H1 (cell line): ENCODE data around the gene FEM1C. TPM values are rescaled to one million over a fixed set of nuclear protein-coding genes. Genes with fewer than 3 reads are reported as not detected.

Experiments used
- FOSL1 ChIP-seq: IDR thresholded peaks from 2 replicates; pipeline ENCODE4 v1.6.1; 2011; ENCODE audit warnings: mild to moderate bottlenecking, low read depth, low read length, moderate library complexity; ENCODE audit not compliant: insufficient read depth
- RAD21 ChIP-seq, 2 experiments: IDR thresholded peaks in 1 of 2; conservative IDR thresholded peaks in 1 of 2; 2 replicates each; pipeline ENCODE4 v1.6.1; 2011; ENCODE audit warnings: low read depth in 2 of 2, low read length in 2 of 2, improper control_type of control experiment in 1 of 2, inconsistent platforms in 1 of 2, mild to moderate bottlenecking in 1 of 2, moderate library complexity in 1 of 2
- polyA plus RNA-seq, 7 experiments: library from polyadenylated mRNA; depleted of rRNA in 3 of 7; stranded (reverse) in 5 of 7; unstranded in 2 of 7; fragments of >200 nt in 5 of 7; fragments of 200-250 nt in 2 of 7; gene quantifications; 1 replicate in 5 of 7; 2 replicates in 1 of 7; 4 replicates in 1 of 7; pipeline versions ENCODE4 v1.2.1 to v1.2.3, GENCODE V29; 2011 to 2013; ENCODE audit warnings: missing spikeins in 2 of 7, mixed read lengths in 2 of 7
- total RNA-seq: library from RNA; stranded (reverse); fragmentation: NEBNext Ultra II Directional; extraction: Animal tissue kit (Norgen Biotek cat#: 25700); gene quantifications from 2 replicates; pipeline ENCODE4 v1.2.1, GENCODE V29; 2021

FEM1C gene
- total and polyA plus RNA-seq, 2 of the 8 experiments (the other 6 are each of a cell fraction or from before 2014, with no cell fraction given) = 4.4 to 17.7 TPM

- TF ChIP-seq RAD21 (IDR thresholded peaks at IDR 0.05 in 1 of 2, conservative IDR thresholded peaks at IDR 0.05 in 1 of 2; ENCODE audit: low read depth in 2 of 2, low read length in 2 of 2) = no peak
- TF ChIP-seq FOSL1 = no peak
Observed at GRCh38 chr5:115500225-115500624, 44.4 kb downstream of the FEM1C start (continued).
